Neural progenitor cell (in vitro differentiated cells): ENCODE data around the gene PTBP3.

Experiments
- EZH2 ChIP-seq: fragments of 200-600 bp; sonication (generic); IDR thresholded peaks from 2 replicates; pipeline ENCODE4 v1.6.1; 2017; ENCODE audit warnings: antibody characterized with exemption, mild to moderate bottlenecking, moderate library complexity
- EZH2phosphoT487 ChIP-seq: fragments of 200-600 bp; sonication (generic); IDR thresholded peaks from 2 replicates; pipeline ENCODE4 v1.6.1; 2017; ENCODE audit warnings: antibody characterized with exemption
- TF ChIP-seq, protein P1 (sequence below): fragments of 200-600 bp; sonication (generic); IDR thresholded peaks from 2 replicates; pipeline ENCODE4 v1.5.1; 2017; ENCODE audit warnings: antibody characterized with exemption, mild to moderate bottlenecking

DNA sequence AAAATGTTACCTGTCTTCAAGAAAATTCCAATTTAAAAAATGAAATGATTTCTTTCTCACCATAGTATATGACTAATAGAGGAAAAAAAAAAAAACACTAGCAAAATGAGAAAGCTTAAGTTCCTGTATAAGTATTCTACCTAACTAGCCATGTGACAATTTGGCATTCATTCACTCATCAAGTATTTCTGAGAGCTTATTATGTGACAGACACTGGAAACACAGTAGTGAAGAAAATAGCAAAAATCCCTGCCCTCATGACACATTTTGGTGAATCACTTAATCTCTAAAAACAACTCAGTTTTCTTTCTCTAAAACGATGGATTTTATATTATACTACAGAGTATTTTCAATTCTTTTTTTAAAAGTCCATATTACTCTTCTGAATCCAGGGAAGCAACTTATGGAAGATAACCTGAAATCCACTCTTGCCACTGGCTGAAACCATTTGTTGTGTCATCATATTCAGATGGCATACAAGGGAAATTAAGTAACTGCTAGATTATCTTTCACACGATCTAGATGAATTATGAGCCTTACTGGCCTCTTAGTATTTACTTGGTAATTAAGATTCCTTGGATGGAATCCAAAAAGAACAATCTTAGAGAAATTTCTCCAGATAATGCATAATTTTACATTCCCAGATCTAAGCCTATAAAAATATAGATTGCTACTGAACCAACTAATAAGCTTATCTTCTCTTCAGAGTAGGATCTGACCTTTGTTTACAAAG is 5.5 kb downstream of the PTBP3 start:
- no peak for TF ChIP-seq EZH2
- TF ChIP-seq, protein P1, sequence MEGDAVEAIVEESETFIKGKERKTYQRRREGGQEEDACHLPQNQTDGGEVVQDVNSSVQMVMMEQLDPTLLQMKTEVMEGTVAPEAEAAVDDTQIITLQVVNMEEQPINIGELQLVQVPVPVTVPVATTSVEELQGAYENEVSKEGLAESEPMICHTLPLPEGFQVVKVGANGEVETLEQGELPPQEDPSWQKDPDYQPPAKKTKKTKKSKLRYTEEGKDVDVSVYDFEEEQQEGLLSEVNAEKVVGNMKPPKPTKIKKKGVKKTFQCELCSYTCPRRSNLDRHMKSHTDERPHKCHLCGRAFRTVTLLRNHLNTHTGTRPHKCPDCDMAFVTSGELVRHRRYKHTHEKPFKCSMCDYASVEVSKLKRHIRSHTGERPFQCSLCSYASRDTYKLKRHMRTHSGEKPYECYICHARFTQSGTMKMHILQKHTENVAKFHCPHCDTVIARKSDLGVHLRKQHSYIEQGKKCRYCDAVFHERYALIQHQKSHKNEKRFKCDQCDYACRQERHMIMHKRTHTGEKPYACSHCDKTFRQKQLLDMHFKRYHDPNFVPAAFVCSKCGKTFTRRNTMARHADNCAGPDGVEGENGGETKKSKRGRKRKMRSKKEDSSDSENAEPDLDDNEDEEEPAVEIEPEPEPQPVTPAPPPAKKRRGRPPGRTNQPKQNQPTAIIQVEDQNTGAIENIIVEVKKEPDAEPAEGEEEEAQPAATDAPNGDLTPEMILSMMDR, result no peak
- no peak for TF ChIP-seq EZH2phosphoT487
